Calu3 (cell line): ENCODE measurements around the gene LDLRAD3. TPM values are rescaled to one million over a fixed set of nuclear protein-coding genes. Genes with fewer than 3 reads are reported as not detected.

Source experiments
- BruUV-seq: library from RNA; stranded (reverse); fragments of 400-500 nt; replicated peaks from 2 replicates; lab custom pipeline; 2021; lab: Mats Ljungman, UMichigan
- CTCF ChIA-PET: fragments of 300-600 bp; sonication (Branson Sonifier 250); formaldehyde crosslinking; loops from one replicate; lab custom pipeline; 2022; ENCODE audit warnings: antibody characterized with exemption; lab: Charles Lee
- DNase-seq: peaks from one replicate; pipeline ENCODE4 v3.0.0; 2022
- H3K27ac Mint-ChIP-seq: one replicate; pipeline ENCODE4 v1.8.0; 2022; ENCODE audit warnings: mixed read lengths; ENCODE audit not compliant: unreplicated experiment
- H3K27me3 Mint-ChIP-seq: one replicate; pipeline ENCODE4 v1.8.0; 2022; ENCODE audit warnings: mixed read lengths; ENCODE audit not compliant: unreplicated experiment
- H3K36me3 Mint-ChIP-seq: one replicate; pipeline ENCODE4 v1.8.0; 2022; ENCODE audit warnings: mild to moderate bottlenecking, moderate library complexity, mixed read lengths; ENCODE audit not compliant: insufficient read depth, unreplicated experiment
- H3K4me1 Mint-ChIP-seq: one replicate; pipeline ENCODE4 v1.8.0; 2022; ENCODE audit warnings: mild to moderate bottlenecking, low read depth, mixed read lengths; ENCODE audit not compliant: unreplicated experiment
- H3K4me3 Mint-ChIP-seq: one replicate; pipeline ENCODE4 v1.8.0; 2022; ENCODE audit warnings: mild to moderate bottlenecking, low read depth, moderate library complexity, mixed read lengths; ENCODE audit not compliant: unreplicated experiment
- H3K9me3 Mint-ChIP-seq: one replicate; pipeline ENCODE4 v1.8.0; 2022; ENCODE audit warnings: low read depth, mixed read lengths; ENCODE audit not compliant: unreplicated experiment
- CTCF ChIP-seq: fragments of 200-600 bp; IDR thresholded peaks from one replicate; pipeline ENCODE4 v1.8.0; 2022; ENCODE audit warnings: antibody characterized with exemption; ENCODE audit not compliant: unreplicated experiment
- intact Hi-C: fragments of 100-400 bp; cut with micrococcal nuclease; formaldehyde crosslinking; loops from one replicate; pipeline ENCODE4 v1.10.0; 2022; ENCODE audit not compliant: unreplicated experiment
- total RNA-seq: library from RNA; stranded (reverse); gene quantifications from 2 replicates; pipeline ENCODE4 v1.2.3, GENCODE V29; 2022

LDLRAD3 gene
- total RNA-seq, 1 experiment from 2014 or later, result 16.2 TPM

- no peak for TF ChIP-seq CTCF
- H3K27ac Mint-ChIP-seq, result no peak overlapping the region
These were observed 221.9 kb downstream of the LDLRAD3 start for GRCh38 chr11:36165621-36166397.

DNA sequence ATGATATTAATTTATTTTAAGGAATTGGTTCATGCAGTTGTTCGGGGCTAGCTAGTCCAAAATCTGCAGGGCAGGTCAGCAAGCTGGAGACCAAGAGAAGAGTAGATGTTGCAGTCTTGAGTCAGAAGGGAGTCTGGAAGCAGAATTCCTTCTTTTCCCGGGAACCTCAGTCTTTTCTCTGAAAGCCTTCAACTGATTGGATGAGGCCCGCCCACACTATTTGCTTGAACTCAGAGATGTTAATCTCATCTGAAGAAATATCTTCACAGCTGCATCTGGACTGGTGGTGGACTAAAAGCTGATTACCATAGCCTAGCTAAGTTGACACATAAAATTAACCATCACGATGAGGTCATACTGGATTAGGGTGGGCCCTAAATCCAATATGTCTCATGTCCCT lies 223.2 kb downstream of the LDLRAD3 start:
- no peak for TF ChIP-seq CTCF
- Mint-ChIP-seq H3K9me3 (peaks cover 3% of the 10 kb centered on the region), H3K27ac (no peak overlapping the region), H3K4me1 (no peaks in the 10 kb centered on the region), H3K4me3 (no peak overlapping the region), H3K27me3 (no peaks in the 10 kb centered on the region), H3K36me3 (no peaks in the 10 kb centered on the region)
- no peak for DNase-seq
- no TSS peak for BruUV-seq
- intact Hi-C loops, result no loop called here
- CTCF ChIA-PET, result no interaction called here

More at GRCh38 chr11:36165621-36166397, 221.9 kb downstream of the LDLRAD3 start:
- H3K9me3 Mint-ChIP-seq, result no peaks in the 10 kb centered on the region
- no TSS peak for BruUV-seq
- no peaks in the 10 kb centered on the region for H3K4me1 Mint-ChIP-seq
- no peaks in the 10 kb centered on the region for H3K36me3 Mint-ChIP-seq
- H3K27me3 Mint-ChIP-seq, result no peaks in the 10 kb centered on the region
- no peak for DNase-seq
- intact Hi-C loops, result no loop called here
- no peak overlapping the region for H3K4me3 Mint-ChIP-seq
- CTCF ChIA-PET, result no interaction called here

DNA sequence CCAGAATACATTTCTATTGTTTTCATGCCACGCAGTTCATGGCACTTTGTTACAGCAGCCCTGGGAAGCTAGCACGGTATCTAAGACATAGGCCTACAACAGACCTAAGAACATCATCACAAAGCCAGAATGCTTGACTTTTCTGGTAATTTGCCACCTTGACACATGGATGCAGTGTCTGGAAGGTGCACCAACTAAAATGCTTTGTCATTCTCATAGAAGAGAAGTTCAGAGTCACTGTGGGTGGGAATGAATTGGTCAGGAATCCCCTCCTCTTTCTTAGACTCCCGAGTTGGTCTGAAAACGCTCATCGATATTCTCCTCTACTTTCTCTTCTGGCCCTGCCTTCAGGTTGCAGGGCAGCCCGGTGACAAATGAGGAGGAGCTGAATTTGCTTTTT lies 223.9 kb downstream of the LDLRAD3 start:
- TF ChIP-seq CTCF, result no peak
- Mint-ChIP-seq H3K9me3 (peaks cover 3% of the 10 kb centered on the region), H3K36me3 (no peaks in the 10 kb centered on the region), H3K27me3 (no peaks in the 10 kb centered on the region), H3K4me3 (no peak overlapping the region), H3K4me1 (no peaks in the 10 kb centered on the region), H3K27ac (no peak overlapping the region)
- BruUV-seq, result no TSS peak
- CTCF ChIA-PET, result no interaction called here
- intact Hi-C loops, result no loop called here
- DNase-seq, result no peak

- intact Hi-C loops, result no loop called here
- Mint-ChIP-seq H3K4me1 (no peaks in the 10 kb centered on the region), H3K4me3 (no peak overlapping the region), H3K27me3 (no peaks in the 10 kb centered on the region), H3K27ac (no peak overlapping the region), H3K36me3 (no peaks in the 10 kb centered on the region), H3K9me3 (no peaks in the 10 kb centered on the region)
- CTCF ChIA-PET, result no interaction called here
- no peak for TF ChIP-seq CTCF
- DNase-seq, result no peak
- BruUV-seq, result no TSS peak
These were observed 234.0 kb downstream of the LDLRAD3 start for GRCh38 chr11:36177836-36178235.
